ENCODE results near the gene CREBBP. TPM values are rescaled to one million over a fixed set of nuclear protein-coding genes. Genes with fewer than 3 reads are reported as not detected.
"Not testable (repeated sequence)": the region's sequence is repeated elsewhere in the genome, so short reads cannot be mapped to it uniquely, and the experiment has no call there.

The CREBBP gene
- polyA plus RNA-seq, 2 of the 4 experiments (the other 2 are of a cell fraction) = 8.0 to 13.4 TPM

GRCh38 chr16:3889059-3889458, 8.5 kb upstream of the CREBBP start (continued):
- no peak for TF ChIP-seq REST (IDR thresholded peaks at IDR 0.05)

- ATAC-seq; H3K9me3 ChIP-seq; POLR2A ChIA-PET; H3K27ac ChIP-seq; H3K4me1 ChIP-seq; FAIRE-seq; DNase-seq (ENCODE audit: low read depth in 1 of 2, low spot score in 1 of 2); CTCF ChIA-PET; H3K4me2 ChIP-seq; H3K4me3 ChIP-seq: not testable (repeated sequence)
- WGBS (ENCODE audit: missing lambda C conversion rate) = 83% methylated on average over 5 of the region's 5 CpGs
These were observed 5.5 kb upstream of the CREBBP start for GRCh38 chr16:3885999-3886398.

GRCh38 chr16:3884398-3884797, 3.9 kb upstream of the CREBBP start:
- ChIA-PET POLR2A (no interaction called here), CTCF (interaction anchor here (0.8 kb wide), 1 partner anchor 47 kb away, joined by 5 read pairs; no protein-coding TSS in a partner anchor)
- Histone ChIP-seq H3K9me3 (no peaks in the 10 kb centered on the region), H3K4me1 (peaks cover 4% of the 10 kb centered on the region; the same call in 1 of the 3 replicates), H3K27ac (no peak overlapping the region), H3K4me3 (no peak overlapping the region), H3K4me2 (no peak overlapping the region)
- TF ChIP-seq CHD4 (IDR thresholded peaks at IDR 0.05; ENCODE audit: borderline replicate concordance) (no peak), MAX (IDR thresholded peaks at IDR 0.05) (no peak), ESRRA (IDR thresholded peaks at IDR 0.05; ENCODE audit: borderline replicate concordance, low read length) (no peak), REST (IDR thresholded peaks at IDR 0.05) (no peak), ELK1 (IDR thresholded peaks at IDR 0.05; ENCODE audit: low read depth, low read length) (no peak), JUNB (IDR thresholded peaks at IDR 0.05) (no peak), RAD21 (conservative IDR thresholded peaks at IDR 0.05 in 1 of 2, IDR thresholded peaks at IDR 0.05 in 1 of 2) (no peak), TFCP2L1 (CRISPR knock-in tag; IDR thresholded peaks at IDR 0.05) (no peak), KDM1A (IDR thresholded peaks at IDR 0.05; ENCODE audit: low read depth) (no peak), FOSB (CRISPR knock-in tag; IDR thresholded peaks at IDR 0.05) (no peak), NFE2L2 (conservative IDR thresholded peaks at IDR 0.05; ENCODE audit: low read length) (no peak), E2F6 (IDR thresholded peaks at IDR 0.05; ENCODE audit: borderline replicate concordance, low read depth) (no peak)
- no peak for FAIRE-seq
- DNase-seq (ENCODE audit: low read depth in 1 of 2, low spot score in 1 of 2) = no peak
- 73% methylated on average over 6 of the region's 6 CpGs for WGBS (ENCODE audit: missing lambda C conversion rate)
- ATAC-seq = no peak

All from A549 (cell line).